B cell (primary cell): ENCODE results near the gene ONECUT1. TPM values are rescaled to one million over a fixed set of nuclear protein-coding genes. Genes with fewer than 3 reads are reported as not detected.

Experiments used
- ATAC-seq: fragments of 200-7000 bp; cut with Tn5 transposase; one replicate; pipeline ENCODE4 v1.10.0; 2021; ENCODE audit warnings: low read depth, mild to moderate bottlenecking, moderate number of reproducible peaks, moderate library complexity
- CTCF ChIA-PET: fragments of 350-600 bp; sonication (Branson Sonifier 250); formaldehyde crosslinking; loops from one replicate; lab custom pipeline; 2021; ENCODE audit warnings: antibody characterized with exemption, inconsistent platforms; lab: Charles Lee
- POLR2A ChIA-PET: fragments of 350-600 bp; sonication (Branson Sonifier 250); formaldehyde crosslinking; loops from one replicate; lab custom pipeline; 2021; ENCODE audit warnings: antibody characterized with exemption; lab: Charles Lee
- DNase-seq: peaks from one replicate; pipeline ENCODE4 v3.0.0; 2013
- H2AFZ ChIP-seq: 2 replicates; pipeline ENCODE4 v1.6.1; 2012; ENCODE audit warnings: mild to moderate bottlenecking, low read depth, low read length; ENCODE audit not compliant: insufficient read depth, poor library complexity, severe bottlenecking
- H3K27ac ChIP-seq, 2 donors: 1 replicate in 1 of 2; 2 replicates in 1 of 2; pipeline ENCODE4 v1.5.1; 2012 to 2013; ENCODE audit warnings: low read length in 2 of 2, mild to moderate bottlenecking in 2 of 2, moderate library complexity in 1 of 2
- H3K27me3 ChIP-seq, 4 experiments: fragments of 200-600 bp in 1 of 4; sonication (generic) in 1 of 4; replicated peaks in 1 of 4; 1 replicate in 2 of 4; 2 replicates in 2 of 4; pipeline versions ENCODE4 v1.6.1 to v1.7.0; 2013 to 2016; ENCODE audit warnings: low read length in 3 of 4, mild to moderate bottlenecking in 2 of 4, mixed read lengths in 1 of 4, moderate library complexity in 1 of 4; ENCODE audit not compliant: insufficient read depth in 4 of 4, control insufficient read depth in 3 of 4; ENCODE audit errors: control extremely low read depth in 1 of 4
- H3K36me3 ChIP-seq, 2 experiments: replicated peaks in 1 of 2; 1 replicate in 1 of 2; 2 replicates in 1 of 2; pipeline versions ENCODE4 v1.6.1 to v1.7.1; 2013; ENCODE audit warnings: low read length in 1 of 2; ENCODE audit not compliant: insufficient read depth in 2 of 2, control insufficient read depth in 1 of 2; ENCODE audit errors: control extremely low read depth in 1 of 2, extremely low read depth in 1 of 2
- H3K4me1 ChIP-seq, 2 donors: fragments of 200-600 bp in 1 of 2; sonication (generic) in 1 of 2; 1 replicate in 1 of 2; 2 replicates in 1 of 2; pipeline versions ENCODE4 v1.5.1 to v1.6.1; 2013 to 2017; ENCODE audit warnings: low read length in 2 of 2; ENCODE audit not compliant: control insufficient read depth in 2 of 2, insufficient read depth in 2 of 2
- H3K4me2 ChIP-seq: replicated peaks from 2 replicates; pipeline ENCODE3; 2012; ENCODE audit warnings: mild to moderate bottlenecking, low read depth, low read length; ENCODE audit not compliant: poor library complexity, severe bottlenecking
- H3K4me3 ChIP-seq, 5 experiments: fragments of 200-600 bp in 1 of 5; sonication (generic) in 1 of 5; 1 replicate in 3 of 5; 2 replicates in 2 of 5; pipeline versions ENCODE4 v1.5.1 to v1.7.0; 2011 to 2016; ENCODE audit warnings: low read length in 4 of 5, mild to moderate bottlenecking in 4 of 5, low read depth in 2 of 5, control low read depth in 1 of 5, moderate library complexity in 1 of 5; ENCODE audit not compliant: insufficient read depth in 1 of 5; ENCODE audit errors: control extremely low read depth in 1 of 5, extremely low read depth in 1 of 5
- H3K79me2 ChIP-seq: fragments of 200-600 bp; sonication (generic); one replicate; pipeline ENCODE4 v1.6.0; 2016; ENCODE audit warnings: low read length; ENCODE audit not compliant: control insufficient read depth, insufficient read depth
- H3K9ac ChIP-seq: fragments of 200-600 bp; sonication (generic); 2 replicates; pipeline ENCODE4 v1.6.1; 2017; ENCODE audit warnings: mild to moderate bottlenecking, low read length, moderate library complexity
- H3K9me3 ChIP-seq, 3 donors: one replicate each; pipeline versions ENCODE4 v1.6.1 to v1.7.1; 2013; ENCODE audit warnings: low read length in 2 of 3; ENCODE audit not compliant: control insufficient read depth in 2 of 3, insufficient read depth in 1 of 3; ENCODE audit errors: control extremely low read depth in 1 of 3
- H4K20me1 ChIP-seq: 2 replicates; pipeline ENCODE4 v1.6.0; 2012; ENCODE audit warnings: mild to moderate bottlenecking, low read length; ENCODE audit not compliant: insufficient read depth, control insufficient read depth, poor library complexity, severe bottlenecking
- H3K27ac Mint-ChIP-seq: one replicate; pipeline ENCODE4 v1.8.0; 2021; ENCODE audit warnings: mixed read lengths
- H3K27me3 Mint-ChIP-seq: one replicate; pipeline ENCODE4 v1.8.0; 2021; ENCODE audit warnings: mixed read lengths
- H3K4me1 Mint-ChIP-seq: one replicate; pipeline ENCODE4 v1.8.0; 2021; ENCODE audit warnings: mixed read lengths
- H3K4me3 Mint-ChIP-seq: one replicate; pipeline ENCODE4 v1.8.0; 2021; ENCODE audit warnings: mixed read lengths
- H3K9me3 Mint-ChIP-seq: one replicate; pipeline ENCODE4 v1.8.0; 2022; ENCODE audit warnings: mixed read lengths; ENCODE audit not compliant: insufficient read depth
- EZH2 ChIP-seq: IDR thresholded peaks from 2 replicates; pipeline ENCODE4 v1.6.1; 2012; ENCODE audit warnings: borderline replicate concordance, low read depth, mild to moderate bottlenecking, moderate library complexity, low read length; ENCODE audit not compliant: insufficient read depth, poor library complexity, severe bottlenecking
- WGBS: methylation state at CpG from one replicate; pipeline ENCODE4 v1.1.5; 2013; ENCODE audit warnings: missing lambda C conversion rate; ENCODE audit not compliant: insufficient coverage; 5-methylcytosine and 5-hydroxymethylcytosine counted together
- intact Hi-C: fragments of 100-400 bp; cut with micrococcal nuclease; formaldehyde crosslinking; loops from one replicate; pipeline ENCODE4 v1.10.0; 2022
- polyA plus RNA-seq: library from polyadenylated mRNA; depleted of rRNA; stranded (reverse); fragments of >200 nt; gene quantifications from 2 replicates; pipeline ENCODE4 v1.2.3, GENCODE V29; 2012
- total RNA-seq, 2 donors: library from RNA; stranded (reverse); fragments of 120-200 nt in 1 of 2; gene quantifications; 1 replicate in 1 of 2; 2 replicates in 1 of 2; pipeline versions ENCODE4 v1.2.3 to v1.2.4, GENCODE V29; 2013 to 2022
- TF ChIP-seq, protein P1 (sequence below): fragments of 200-600 bp; IDR thresholded peaks from one replicate; pipeline ENCODE4 v1.8.0; 2022; ENCODE audit warnings: antibody characterized with exemption, mild to moderate bottlenecking

Gene ONECUT1
- total and polyA plus RNA-seq, 2 donors (not counting 1 experiment from before 2014, with no cell fraction given) = not detected

DNA sequence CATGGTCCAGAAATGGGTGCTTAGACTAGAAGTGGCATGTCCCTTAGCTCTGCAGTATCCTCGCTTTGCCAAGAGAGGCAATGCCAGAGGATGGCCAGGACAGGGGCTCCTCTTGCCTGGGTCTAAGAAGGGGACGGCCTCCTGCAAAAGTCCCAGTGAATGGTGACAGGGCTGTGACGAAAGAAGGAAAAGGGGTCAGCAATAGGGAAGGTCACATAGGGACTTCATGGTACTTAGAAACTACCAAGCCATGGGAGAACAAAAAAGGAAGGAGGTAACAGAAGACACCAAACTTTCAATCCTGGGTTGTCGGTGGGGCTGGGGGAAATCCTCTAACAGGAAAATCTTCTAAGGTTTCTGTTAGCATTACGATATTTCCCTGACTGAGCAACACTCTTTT is 74.7 kb downstream of the ONECUT1 start:
- intact Hi-C loops = no loop called here
- Histone ChIP-seq H3K79me2 (no peaks in the 10 kb centered on the region), H2AFZ (no peak overlapping the region), H3K36me3 (no peaks in the 10 kb centered on the region), H3K27ac (no peak overlapping the region), H3K4me2 (no peak overlapping the region), H3K9me3 (no peaks in the 10 kb centered on the region), H3K27me3 (no peaks in the 10 kb centered on the region), H3K4me1 (peaks cover 4 to 10% of the 10 kb centered on the region in 2 donors), H3K9ac (no peak overlapping the region), H3K4me3 (no peak overlapping the region), H4K20me1 (no peaks in the 10 kb centered on the region)
- Mint-ChIP-seq H3K4me3 (no peak overlapping the region), H3K4me1 (peaks cover 15% of the 10 kb centered on the region), H3K27ac (no peak overlapping the region), H3K9me3 (no peaks in the 10 kb centered on the region), H3K27me3 (no peaks in the 10 kb centered on the region)
- ChIA-PET CTCF (no interaction called here), POLR2A (no interaction called here)
- TF ChIP-seq, protein P1, sequence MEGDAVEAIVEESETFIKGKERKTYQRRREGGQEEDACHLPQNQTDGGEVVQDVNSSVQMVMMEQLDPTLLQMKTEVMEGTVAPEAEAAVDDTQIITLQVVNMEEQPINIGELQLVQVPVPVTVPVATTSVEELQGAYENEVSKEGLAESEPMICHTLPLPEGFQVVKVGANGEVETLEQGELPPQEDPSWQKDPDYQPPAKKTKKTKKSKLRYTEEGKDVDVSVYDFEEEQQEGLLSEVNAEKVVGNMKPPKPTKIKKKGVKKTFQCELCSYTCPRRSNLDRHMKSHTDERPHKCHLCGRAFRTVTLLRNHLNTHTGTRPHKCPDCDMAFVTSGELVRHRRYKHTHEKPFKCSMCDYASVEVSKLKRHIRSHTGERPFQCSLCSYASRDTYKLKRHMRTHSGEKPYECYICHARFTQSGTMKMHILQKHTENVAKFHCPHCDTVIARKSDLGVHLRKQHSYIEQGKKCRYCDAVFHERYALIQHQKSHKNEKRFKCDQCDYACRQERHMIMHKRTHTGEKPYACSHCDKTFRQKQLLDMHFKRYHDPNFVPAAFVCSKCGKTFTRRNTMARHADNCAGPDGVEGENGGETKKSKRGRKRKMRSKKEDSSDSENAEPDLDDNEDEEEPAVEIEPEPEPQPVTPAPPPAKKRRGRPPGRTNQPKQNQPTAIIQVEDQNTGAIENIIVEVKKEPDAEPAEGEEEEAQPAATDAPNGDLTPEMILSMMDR = no peak
- TF ChIP-seq EZH2 = no peak
- ATAC-seq = no peak
- no peak for DNase-seq
- 93% methylated on average over 3 of the region's 5 CpGs for WGBS

DNA sequence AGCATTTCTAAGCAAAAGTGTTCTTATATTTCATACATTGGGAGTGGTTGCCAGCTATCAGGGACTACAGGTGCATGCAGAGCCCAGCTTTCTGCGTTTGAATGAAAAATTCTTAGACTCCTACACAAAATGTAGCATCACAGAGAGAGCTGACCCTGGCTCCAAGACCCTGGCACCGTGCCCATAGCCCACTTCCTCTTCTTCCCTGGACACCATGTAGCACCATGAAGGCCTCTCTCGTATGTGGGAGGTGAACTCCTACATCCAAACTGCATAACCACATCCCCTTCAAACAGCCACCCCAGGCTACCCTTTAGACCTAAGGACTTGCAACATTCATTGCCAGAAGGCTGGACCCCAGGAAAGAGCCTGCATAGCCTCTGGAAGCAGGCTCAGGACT is 75.2 kb downstream of the ONECUT1 start:
- Histone ChIP-seq H3K4me3 (no peak overlapping the region), H3K4me2 (no peak overlapping the region), H3K27ac (no peak overlapping the region), H3K9me3 (no peaks in the 10 kb centered on the region), H4K20me1 (no peaks in the 10 kb centered on the region), H3K27me3 (no peaks in the 10 kb centered on the region), H2AFZ (no peak overlapping the region), H3K9ac (no peak overlapping the region), H3K36me3 (no peaks in the 10 kb centered on the region), H3K4me1 (peaks cover 9 to 14% of the 10 kb centered on the region in 2 donors), H3K79me2 (no peaks in the 10 kb centered on the region)
- WGBS = 69% methylated on average over 3 of the region's 3 CpGs
- ChIA-PET CTCF (no interaction called here), POLR2A (no interaction called here)
- Mint-ChIP-seq H3K4me3 (no peak overlapping the region), H3K27ac (no peak overlapping the region), H3K4me1 (peaks cover 18% of the 10 kb centered on the region), H3K9me3 (no peaks in the 10 kb centered on the region), H3K27me3 (no peaks in the 10 kb centered on the region)
- intact Hi-C loops = no loop called here
- ATAC-seq (no peak), DNase-seq (no peak)
- TF ChIP-seq, protein P1 = no peak
- TF ChIP-seq EZH2 = no peak
